Stomach (tissue), 9 donors: ENCODE data around the gene FNDC1. TPM values are rescaled to one million over a fixed set of nuclear protein-coding genes. Genes with fewer than 3 reads are reported as not detected.

Experiments used
- DNase-seq, 2 donors: peaks; one replicate each; pipeline versions ENCODE4 v3.0.0 to v3.0.0-alpha.2; 2013 to 2019
- H3K27ac ChIP-seq, 5 donors: fragments of 200-600 bp in 4 of 5; sonication (generic) in 4 of 5; one replicate each; pipeline ENCODE4 v1.5.1; 2013 to 2019; ENCODE audit warnings: mild to moderate bottlenecking in 1 of 5, moderate library complexity in 1 of 5
- H3K27me3 ChIP-seq, 3 donors: fragments of 200-600 bp; sonication (generic); one replicate each; pipeline ENCODE4 v1.5.1; 2017 to 2019; ENCODE audit warnings: mixed run types in 1 of 3
- H3K36me3 ChIP-seq, 4 donors: fragments of 200-600 bp; sonication (generic); 1 replicate in 3 of 4; 2 replicates in 1 of 4; pipeline ENCODE4 v1.5.1; 2016 to 2019
- H3K4me1 ChIP-seq, 4 donors: fragments of 200-600 bp; sonication (generic); one replicate each; pipeline ENCODE4 v1.5.1; 2016 to 2019
- H3K4me3 ChIP-seq, 4 donors: fragments of 200-600 bp; sonication (generic) in 3 of 4; one replicate each; pipeline ENCODE4 v1.5.1; 2016 to 2019; ENCODE audit warnings: mild to moderate bottlenecking in 1 of 4
- H3K9me3 ChIP-seq, 4 donors: fragments of 200-600 bp; sonication (generic); one replicate each; pipeline ENCODE4 v1.5.1; 2016 to 2019
- CTCF ChIP-seq, 7 experiments: fragments of 450-650 bp in 4 of 7; fragments of 200-600 bp in 3 of 7; sonication (generic) in 3 of 7; IDR thresholded peaks; one replicate each; pipeline ENCODE4 v1.5.1; 2016 to 2019; ENCODE audit warnings: antibody characterized with exemption in 7 of 7, control low read depth in 2 of 7, mild to moderate bottlenecking in 1 of 7
- EP300 ChIP-seq: sonication (generic); formaldehyde crosslinking; IDR thresholded peaks from one replicate; pipeline ENCODE4 v1.6.1; 2017; ENCODE audit warnings: antibody characterized with exemption
- POLR2A ChIP-seq, 4 donors: fragments of 450-650 bp; IDR thresholded peaks; one replicate each; pipeline ENCODE4 v1.6.1; 2016; ENCODE audit warnings: antibody characterized with exemption in 4 of 4, control low read depth in 2 of 4, mild to moderate bottlenecking in 1 of 4, moderate library complexity in 1 of 4
- POLR2AphosphoS5 ChIP-seq, 3 donors: sonication (generic); formaldehyde crosslinking; IDR thresholded peaks; one replicate each; pipeline ENCODE4 v1.6.1; 2016; ENCODE audit warnings: antibody characterized with exemption in 3 of 3
- WGBS, 5 donors: extraction: QIAGEN DNeasy Blood & Tissue Kit in 3 of 5; methylation state at CpG; one replicate each; pipeline versions ENCODE4 v1.1.5 to v1.1.7; 2013 to 2018; 5-methylcytosine and 5-hydroxymethylcytosine counted together
- intact Hi-C: fragments of 100-400 bp; cut with DNase I; formaldehyde crosslinking; loops from one replicate; pipeline ENCODE4 v1.15.1; 2023; ENCODE audit warnings: low total_unique reads
- polyA plus RNA-seq, 3 donors: library from polyadenylated mRNA; stranded (reverse); fragments of 200-250 nt; gene quantifications; one replicate each; pipeline ENCODE4 v1.2.3, GENCODE V29; 2013
- total RNA-seq, 5 donors: library from RNA; depleted of rRNA; stranded (reverse); fragments of >200 nt; gene quantifications; one replicate each; pipeline versions ENCODE4 v1.1.0 to v1.2.3, GENCODE V29; 2014 to 2016
- donor health status: healthy with polysubstance abuse.
- donor health status: Bipolar disorder and iron deficiency.
- donor health status: healthy.

Gene FNDC1
- total and polyA plus RNA-seq, 8 donors, result 0.06 to 11.0 (median 0.43) TPM; not detected in 3

GRCh38 chr6:159169557-159170332 is 545 bp downstream of the FNDC1 start:
- peaks cover 18 to 33% (median 25%) of the 10 kb centered on the region in 4 donors for H3K4me1 ChIP-seq
- no peak for TF ChIP-seq CTCF (IDR thresholded peaks at IDR 0.05)
- H3K27ac ChIP-seq, result no peak overlapping the region
- peak overlapping the region; percentile 22 to 45 (median 38) for H3K4me3 ChIP-seq
- DNase-seq, result peak in 1 of 2 donors; percentile 74
- WGBS, 5 donors, result 1 to 3% (median 2%) methylated on average over 52 to 87 of the region's 87 CpGs
- no peaks in the 10 kb centered on the region for H3K9me3 ChIP-seq
- peaks cover 3 to 91% (median 56%) of the 10 kb centered on the region in 3 donors for H3K27me3 ChIP-seq
- intact Hi-C loops, result loop anchor here (10.0 kb wide), 1 partner anchor 485 kb away; no protein-coding TSS in a partner anchor
- no peaks in the 10 kb centered on the region for H3K36me3 ChIP-seq

- H3K4me3 ChIP-seq, result peak overlapping the region in 2 of 4 donors; percentile 43 to 45
- 6 to 11% (median 7%) methylated on average over 7 of the region's 7 CpGs for WGBS, 5 donors
- TF ChIP-seq EP300, result no peak
- TF ChIP-seq POLR2AphosphoS5 (IDR thresholded peaks at IDR 0.05), result no peak
- TF ChIP-seq CTCF (IDR thresholded peaks at IDR 0.05), result no peak
- no peak for TF ChIP-seq POLR2A (IDR thresholded peaks at IDR 0.05)
- peaks cover 3 to 93% (median 56%) of the 10 kb centered on the region in 3 donors for H3K27me3 ChIP-seq
- H3K4me1 ChIP-seq, result peaks cover 18 to 33% (median 25%) of the 10 kb centered on the region in 4 donors
- no peak overlapping the region for H3K27ac ChIP-seq
- no peaks in the 10 kb centered on the region for H3K36me3 ChIP-seq
- no peaks in the 10 kb centered on the region for H3K9me3 ChIP-seq
- intact Hi-C loops, result loop anchor here (10.0 kb wide), 1 partner anchor 484 kb away; no protein-coding TSS in a partner anchor
- DNase-seq, result no peak
Observed at GRCh38 chr6:159170333-159170672, 1.1 kb downstream of the FNDC1 start.

- no peaks in the 10 kb centered on the region for H3K36me3 ChIP-seq
- TF ChIP-seq POLR2AphosphoS5 (IDR thresholded peaks at IDR 0.05) (no peak), POLR2A (IDR thresholded peaks at IDR 0.05) (no peak), EP300 (no peak), CTCF (IDR thresholded peaks at IDR 0.05) (no peak)
- intact Hi-C loops, result loop anchor here (10.0 kb wide), 1 partner anchor 484 kb away; no protein-coding TSS in a partner anchor
- H3K27ac ChIP-seq, result no peak overlapping the region
- no peak overlapping the region for H3K4me3 ChIP-seq
- 41 to 49% (median 46%) methylated on average over 13 of the region's 13 CpGs for WGBS, 5 donors
- peaks cover 18 to 33% (median 25%) of the 10 kb centered on the region in 4 donors for H3K4me1 ChIP-seq
- no peaks in the 10 kb centered on the region for H3K9me3 ChIP-seq
- peak in 1 of 2 donors; percentile 62 for DNase-seq
- peaks cover 3 to 87% (median 56%) of the 10 kb centered on the region in 3 donors for H3K27me3 ChIP-seq
Observed at GRCh38 chr6:159170999-159171712, 2.0 kb downstream of the FNDC1 start.

- peaks cover 3 to 78% (median 55%) of the 10 kb centered on the region in 3 donors for H3K27me3 ChIP-seq
- intact Hi-C loops, result loop anchor here (10.0 kb wide), 1 partner anchor 483 kb away; no protein-coding TSS in a partner anchor
- 64 to 76% (median 68%) methylated on average over 1 of the region's 1 CpG for WGBS, 5 donors
Observed at GRCh38 chr6:159172091-159172491, 2.9 kb downstream of the FNDC1 start.

More at GRCh38 chr6:159172091-159172491, 2.9 kb downstream of the FNDC1 start:
- no peak overlapping the region for H3K4me3 ChIP-seq
- H3K4me1 ChIP-seq, result peaks cover 18 to 33% (median 25%) of the 10 kb centered on the region in 4 donors
- H3K27ac ChIP-seq, result no peak overlapping the region
- H3K36me3 ChIP-seq, result no peaks in the 10 kb centered on the region
- no peak for DNase-seq
- no peaks in the 10 kb centered on the region for H3K9me3 ChIP-seq
- TF ChIP-seq POLR2A (IDR thresholded peaks at IDR 0.05), result no peak
- TF ChIP-seq CTCF (IDR thresholded peaks at IDR 0.05), result no peak
- no peak for TF ChIP-seq POLR2AphosphoS5 (IDR thresholded peaks at IDR 0.05)
- TF ChIP-seq EP300, result no peak
